Measurements from ENCODE around the gene LBHD2.

- TF ChIP-seq, protein P1, sequence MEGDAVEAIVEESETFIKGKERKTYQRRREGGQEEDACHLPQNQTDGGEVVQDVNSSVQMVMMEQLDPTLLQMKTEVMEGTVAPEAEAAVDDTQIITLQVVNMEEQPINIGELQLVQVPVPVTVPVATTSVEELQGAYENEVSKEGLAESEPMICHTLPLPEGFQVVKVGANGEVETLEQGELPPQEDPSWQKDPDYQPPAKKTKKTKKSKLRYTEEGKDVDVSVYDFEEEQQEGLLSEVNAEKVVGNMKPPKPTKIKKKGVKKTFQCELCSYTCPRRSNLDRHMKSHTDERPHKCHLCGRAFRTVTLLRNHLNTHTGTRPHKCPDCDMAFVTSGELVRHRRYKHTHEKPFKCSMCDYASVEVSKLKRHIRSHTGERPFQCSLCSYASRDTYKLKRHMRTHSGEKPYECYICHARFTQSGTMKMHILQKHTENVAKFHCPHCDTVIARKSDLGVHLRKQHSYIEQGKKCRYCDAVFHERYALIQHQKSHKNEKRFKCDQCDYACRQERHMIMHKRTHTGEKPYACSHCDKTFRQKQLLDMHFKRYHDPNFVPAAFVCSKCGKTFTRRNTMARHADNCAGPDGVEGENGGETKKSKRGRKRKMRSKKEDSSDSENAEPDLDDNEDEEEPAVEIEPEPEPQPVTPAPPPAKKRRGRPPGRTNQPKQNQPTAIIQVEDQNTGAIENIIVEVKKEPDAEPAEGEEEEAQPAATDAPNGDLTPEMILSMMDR (IDR thresholded peaks at IDR 0.05; ENCODE audit: control extremely low read depth in 1 of 3, insufficient read depth in 1 of 3, low read depth in 1 of 3, low read length in 3 of 3) = no peak
- TF ChIP-seq EZH2 (IDR thresholded peaks at IDR 0.05; ENCODE audit: low read depth, low read length, severe bottlenecking) (no peak), KDM4A (IDR thresholded peaks at IDR 0.05; ENCODE audit: low read depth, low read length, severe bottlenecking) (no peak), NANOG (IDR thresholded peaks at IDR 0.05; ENCODE audit: insufficient read depth, low read depth, low read length, poor library complexity, severe bottlenecking) (no peak), EP300 (IDR thresholded peaks at IDR 0.05; ENCODE audit: borderline replicate concordance in 1 of 2, low read depth in 2 of 2, low read length in 2 of 2) (no peak), E2F6 (IDR thresholded peaks at IDR 0.05) (no peak), SP4 (IDR thresholded peaks at IDR 0.05; ENCODE audit: low read length) (no peak), RXRA (IDR thresholded peaks at IDR 0.05; ENCODE audit: insufficient read depth, low read depth, low read length) (no peak), POLR2A (IDR thresholded peaks at IDR 0.05; ENCODE audit: control extremely low read depth in 1 of 2, low read depth in 2 of 2, low read length in 2 of 2) (no peak), POLR2AphosphoS5 (IDR thresholded peaks at IDR 0.05; ENCODE audit: low read depth, low read length) (no peak), JUN (IDR thresholded peaks at IDR 0.05; ENCODE audit: low read depth, low read length) (no peak), HDAC6 (IDR thresholded peaks at IDR 0.05; ENCODE audit: low read depth, low read length) (no peak)
Observed at GRCh38 chr14:103101257-103101962, 17.4 kb downstream of the LBHD2 start.
